GM18873 (cell line): ENCODE results near the gene CATSPER3.

Experiments
- ATAC-seq: cut with Tn5 transposase; IDR thresholded peaks from one replicate; pipeline ENCODE4 v1.9.1; 2021; ENCODE audit warnings: mild to moderate bottlenecking, moderate library complexity, moderate number of reproducible peaks; ENCODE audit not compliant: unreplicated experiment, low FRiP score

CATSPER3 gene

DNA sequence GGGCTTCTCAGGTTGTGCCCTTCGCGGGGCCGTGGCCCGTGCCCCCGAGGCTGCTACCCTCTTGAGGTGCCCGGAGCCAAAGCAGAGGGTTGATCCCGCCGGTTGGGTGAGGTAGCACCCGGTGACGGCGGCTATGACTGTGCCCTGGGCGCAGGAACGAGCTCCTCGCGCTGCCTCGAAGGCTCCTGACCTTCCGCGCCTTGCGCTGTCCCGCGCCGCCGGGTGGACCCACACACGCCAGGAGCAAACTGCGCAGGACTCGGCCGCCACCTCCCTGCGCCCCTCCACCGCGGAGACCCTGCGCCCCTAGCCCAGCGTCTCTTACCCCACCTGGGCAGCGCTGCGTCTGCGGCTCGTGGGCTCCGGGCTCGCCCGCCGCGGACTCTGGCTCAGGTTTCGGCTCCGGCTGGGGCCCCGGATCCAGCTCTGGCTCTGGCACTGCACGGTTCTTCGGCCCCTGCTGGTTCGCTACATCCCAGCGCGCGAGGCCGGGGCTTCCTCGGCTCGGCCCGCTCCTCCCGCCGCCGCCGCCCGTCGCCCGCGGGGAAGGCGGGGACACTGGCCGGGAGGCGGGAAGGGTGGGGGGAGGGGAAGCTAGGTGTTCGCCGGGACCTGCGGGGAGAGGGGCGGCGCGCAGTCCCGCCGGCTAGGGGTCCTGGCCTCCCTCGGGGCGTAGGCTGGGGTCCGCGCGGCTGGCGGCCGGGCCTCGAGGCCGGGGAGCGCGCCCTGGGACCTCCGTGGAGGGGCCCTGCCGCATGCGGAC, 71.7 kb downstream of the CATSPER3 start:
- no peak for ATAC-seq

- no peak for ATAC-seq
Observed at GRCh38 chr5:135040034-135040332, 72.3 kb downstream of the CATSPER3 start.

- no peak for ATAC-seq
Observed at GRCh38 chr5:135040333-135041144, 72.8 kb downstream of the CATSPER3 start.

DNA sequence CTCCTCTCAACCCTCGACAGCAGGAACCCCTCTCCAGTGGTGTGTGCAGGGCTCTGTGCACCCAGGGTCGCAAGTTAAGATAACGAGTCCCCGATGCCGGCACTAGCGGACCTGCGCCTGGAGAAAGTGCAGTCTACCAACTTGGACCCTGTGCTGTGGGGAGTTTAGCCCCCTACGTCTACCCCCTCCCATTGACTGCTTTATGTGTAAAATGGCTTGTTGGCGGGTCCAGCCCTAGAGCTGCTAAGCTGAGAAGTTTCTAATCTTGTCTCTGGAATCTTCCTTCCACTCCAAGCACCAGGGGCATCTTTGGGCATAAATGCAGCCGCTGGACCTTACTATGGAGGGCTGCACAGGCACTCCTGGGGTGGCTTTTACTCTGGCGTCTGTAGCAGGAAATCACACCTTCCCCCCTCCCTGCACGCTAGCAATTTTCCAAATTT, 73.5 kb downstream of the CATSPER3 start:
- ATAC-seq = no peak

- ATAC-seq = no peak
Observed at GRCh38 chr5:135041726-135042125, 74.0 kb downstream of the CATSPER3 start.

- no peak for ATAC-seq
Observed at GRCh38 chr5:135042595-135042994, 74.9 kb downstream of the CATSPER3 start.

DNA sequence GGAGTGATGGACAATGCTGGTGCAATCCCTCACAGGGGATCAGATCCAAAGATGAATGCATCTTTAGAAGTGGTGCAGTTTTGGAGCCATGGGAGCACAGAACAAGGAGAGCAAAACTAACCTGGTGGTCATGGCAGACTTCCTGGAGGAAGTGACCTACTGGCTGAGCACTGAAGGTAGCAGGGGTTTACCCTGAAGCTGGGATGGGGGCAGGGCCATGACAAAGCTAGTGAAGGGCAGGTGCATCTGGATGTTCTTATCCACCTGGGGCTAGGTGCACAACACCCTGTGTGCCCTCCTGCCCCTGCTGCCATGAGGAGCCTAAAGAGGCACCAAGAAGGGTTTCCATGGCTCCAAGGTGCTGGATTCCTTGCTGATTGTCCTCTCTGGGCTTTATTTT, 77.8 kb downstream of the CATSPER3 start:
- ATAC-seq = no peak

- ATAC-seq = no peak
Observed at GRCh38 chr5:135046661-135047346, 79.1 kb downstream of the CATSPER3 start.

GRCh38 chr5:135047347-135047695, 79.6 kb downstream of the CATSPER3 start:
- no peak for ATAC-seq

DNA sequence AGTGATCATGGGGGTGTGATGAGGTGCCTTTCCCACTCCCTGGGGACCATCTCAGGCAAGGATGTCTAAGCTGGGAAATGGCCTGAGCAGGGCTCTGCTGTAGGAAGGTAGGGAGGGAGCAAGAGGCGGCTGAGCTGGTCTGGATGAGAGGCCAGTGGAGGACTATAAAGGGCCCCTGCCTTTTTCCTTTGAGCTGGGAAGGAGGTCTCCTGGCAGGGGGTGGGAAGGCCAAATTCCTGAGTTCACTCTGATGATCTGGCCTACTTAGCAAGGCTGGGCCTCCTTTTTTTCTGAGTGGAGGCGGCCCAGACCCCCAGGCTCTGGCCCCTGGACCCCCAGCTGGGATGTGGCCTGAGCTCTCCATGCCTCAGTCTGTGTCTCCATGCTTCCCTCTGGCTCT, 80.6 kb downstream of the CATSPER3 start:
- ATAC-seq = no peak

DNA sequence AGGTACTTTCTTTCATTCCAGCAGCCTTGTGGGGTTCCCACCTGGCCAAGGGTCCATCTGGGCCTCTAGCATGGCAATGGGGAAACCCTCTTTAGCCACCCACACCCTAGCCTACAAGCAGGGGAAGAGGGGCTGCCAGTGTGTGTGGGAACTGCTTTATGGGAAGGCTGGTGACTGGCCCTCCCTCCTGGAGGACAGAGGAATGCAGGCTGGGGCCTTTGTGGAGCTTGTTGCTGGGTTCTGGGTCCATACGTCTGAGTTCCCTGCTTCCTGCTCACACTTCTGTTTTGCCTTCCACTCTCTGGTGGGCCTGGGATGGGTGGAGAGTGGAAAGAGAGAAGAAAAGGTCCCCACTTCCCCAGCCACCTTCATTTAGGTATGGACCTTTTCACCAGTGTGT, 81.2 kb downstream of the CATSPER3 start:
- no peak for ATAC-seq

DNA sequence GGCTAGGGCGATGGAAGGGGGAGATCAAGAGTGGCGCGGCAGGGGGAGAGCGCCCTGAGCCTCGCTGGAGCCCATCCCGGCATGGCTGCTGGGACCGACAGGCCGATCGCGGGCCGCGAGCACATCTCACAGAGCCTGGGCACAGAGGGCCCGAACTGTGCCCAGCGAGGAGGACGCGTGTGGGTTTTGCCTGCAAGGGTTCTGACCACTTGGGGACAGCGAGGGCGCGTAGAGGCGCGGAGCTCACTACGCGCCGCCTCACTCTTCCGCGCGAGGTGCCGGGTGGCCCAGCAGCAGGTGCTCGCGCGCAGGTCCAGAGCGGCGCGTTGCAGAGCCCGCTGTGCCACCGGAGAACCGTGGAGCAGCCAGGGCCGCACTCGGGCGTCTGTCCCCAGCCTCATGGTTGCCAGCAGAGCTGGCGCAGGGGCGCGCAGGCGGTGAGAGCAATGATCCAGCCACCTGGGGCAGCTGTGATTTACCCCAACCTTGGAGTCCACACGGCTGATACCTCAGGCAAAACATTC, 82.6 kb downstream of the CATSPER3 start:
- ATAC-seq = no peak

- no peak for ATAC-seq
Observed at GRCh38 chr5:135051399-135051798, 83.7 kb downstream of the CATSPER3 start.

- ATAC-seq = no peak
Observed at GRCh38 chr5:135051872-135052271, 84.2 kb downstream of the CATSPER3 start.

DNA sequence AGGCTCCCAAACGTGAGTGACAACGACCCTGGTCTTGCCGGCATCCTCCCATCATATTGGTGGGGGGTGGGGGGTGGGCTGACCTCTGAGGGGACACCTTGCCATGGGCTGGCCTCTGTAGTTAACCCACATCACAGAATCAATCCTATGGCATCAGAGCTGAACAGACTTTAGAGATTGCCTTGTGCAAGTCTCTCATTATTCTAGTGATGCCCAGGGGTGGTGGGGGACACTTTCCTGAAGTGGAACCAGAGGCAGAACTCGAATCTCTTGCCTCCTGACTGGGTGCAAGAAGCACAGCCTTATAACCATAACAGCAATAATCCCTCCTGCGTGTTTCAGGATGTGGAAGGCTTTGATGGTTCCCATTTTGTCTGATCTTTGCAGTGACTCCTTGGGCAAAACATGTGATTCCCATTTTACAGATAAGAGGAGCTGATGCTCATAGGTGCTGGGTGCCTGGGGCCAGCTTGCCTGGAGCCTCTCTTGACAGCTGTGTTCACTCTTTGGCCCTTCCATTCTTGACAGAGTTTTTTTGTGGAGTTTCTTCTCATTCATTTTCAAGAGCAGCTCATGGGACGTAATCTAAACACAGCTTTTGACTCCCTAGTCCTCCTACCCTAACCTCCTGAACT, 84.9 kb downstream of the CATSPER3 start:
- no peak for ATAC-seq

DNA sequence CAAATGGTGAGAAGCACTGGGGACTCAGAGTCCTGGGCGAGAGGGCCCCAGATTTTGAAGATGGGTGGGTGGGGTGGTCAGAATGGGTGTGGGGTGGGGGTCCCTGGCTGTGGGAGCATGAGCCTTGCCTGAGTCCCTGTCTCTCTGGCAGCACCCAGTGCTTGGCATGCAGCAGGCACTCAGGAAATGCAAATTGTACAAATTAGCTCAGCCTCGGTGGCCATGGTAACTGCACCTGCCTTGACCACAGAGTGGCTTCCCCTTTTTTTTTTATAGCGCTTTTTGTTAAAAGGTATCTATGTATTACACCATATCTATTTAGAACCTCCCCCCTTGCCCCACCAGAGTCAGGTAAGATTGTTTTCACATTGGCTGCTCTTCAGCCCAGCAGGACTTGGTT, 85.6 kb downstream of the CATSPER3 start:
- ATAC-seq = peak; percentile 82

- no peak for ATAC-seq
Observed at GRCh38 chr5:135053989-135054388, 86.3 kb downstream of the CATSPER3 start.

GRCh38 chr5:135054546-135054945, 86.8 kb downstream of the CATSPER3 start:
- no peak for ATAC-seq

DNA sequence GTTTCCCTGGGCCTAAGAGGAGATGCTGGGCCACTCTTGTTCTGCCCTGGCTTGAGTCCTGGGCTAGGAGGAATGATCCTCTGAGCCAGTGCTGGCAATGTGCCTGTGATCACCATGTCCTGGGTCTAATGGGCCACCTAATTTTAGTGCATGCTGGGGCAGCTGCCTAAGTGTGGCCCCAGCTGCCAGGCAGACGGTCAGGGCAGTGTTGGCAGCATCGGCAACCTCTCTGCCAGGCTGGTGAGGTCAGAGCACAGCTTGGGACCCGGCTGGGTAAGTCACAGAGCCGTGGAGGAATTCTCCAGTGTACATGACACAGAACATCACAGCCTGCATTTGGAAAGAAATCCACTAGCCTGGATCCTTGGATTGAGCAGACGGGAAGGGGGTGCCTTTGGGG, 87.7 kb downstream of the CATSPER3 start:
- ATAC-seq = no peak

GRCh38 chr5:135056316-135057030, 88.8 kb downstream of the CATSPER3 start:
- ATAC-seq = no peak
